ENCODE measurements around the gene RNU7-1.
A peak's percentile ranks its signal among the peaks of the same experiment; 100 is the strongest.

RNU7-1 gene

DNA sequence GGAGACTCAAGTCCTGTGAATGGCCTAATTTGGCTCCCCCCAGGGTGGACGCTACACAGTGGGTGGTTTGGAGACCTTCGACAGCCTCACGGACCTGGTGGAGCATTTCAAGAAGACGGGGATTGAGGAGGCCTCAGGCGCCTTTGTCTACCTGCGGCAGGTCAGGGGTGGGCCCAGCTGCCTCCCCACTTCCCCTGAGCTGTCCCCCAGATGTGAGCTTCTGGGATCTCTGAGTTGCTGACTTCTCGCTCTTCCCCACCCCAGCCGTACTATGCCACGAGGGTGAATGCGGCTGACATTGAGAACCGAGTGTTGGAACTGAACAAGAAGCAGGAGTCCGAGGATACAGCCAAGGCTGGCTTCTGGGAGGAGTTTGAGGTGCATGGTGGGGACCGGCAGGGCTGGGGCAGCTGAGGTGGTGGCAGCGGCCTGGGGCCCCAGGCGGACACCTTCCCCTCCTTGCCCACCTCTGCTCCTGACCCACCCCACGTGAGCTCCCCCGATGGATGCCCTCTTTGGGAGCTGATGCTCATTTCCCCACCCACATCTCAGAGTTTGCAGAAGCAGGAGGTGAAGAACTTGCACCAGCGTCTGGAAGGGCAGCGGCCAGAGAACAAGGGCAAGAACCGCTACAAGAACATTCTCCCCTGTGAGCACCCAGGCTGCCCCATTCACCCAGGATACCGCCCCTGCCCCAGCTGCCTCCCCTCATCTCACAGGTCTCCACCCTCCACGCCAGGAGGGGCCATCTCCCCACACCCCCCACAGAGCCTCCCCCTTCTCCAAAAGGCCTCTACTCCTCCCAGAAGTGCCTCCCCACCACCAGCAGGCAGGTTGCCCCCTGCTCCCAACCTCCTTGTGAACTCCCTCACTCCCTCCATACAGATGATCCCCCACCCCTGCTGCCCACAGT lies 11.7 kb downstream of the RNU7-1 start:
- no peak for TF ChIP-seq CTCF (IDR thresholded peaks at IDR 0.05; ENCODE audit: borderline replicate concordance, insufficient read depth, low read depth, low read length)
- peak overlapping the region; percentile 97 for H3K4me3 ChIP-seq (ENCODE audit: low read depth, low read length)

GRCh38 chr12:6956021-6956727 lies 12.6 kb downstream of the RNU7-1 start:
- H3K4me3 ChIP-seq (ENCODE audit: low read depth, low read length), result peak overlapping the region; percentile 10
- no peak for TF ChIP-seq CTCF (IDR thresholded peaks at IDR 0.05; ENCODE audit: borderline replicate concordance, insufficient read depth, low read depth, low read length)

DNA sequence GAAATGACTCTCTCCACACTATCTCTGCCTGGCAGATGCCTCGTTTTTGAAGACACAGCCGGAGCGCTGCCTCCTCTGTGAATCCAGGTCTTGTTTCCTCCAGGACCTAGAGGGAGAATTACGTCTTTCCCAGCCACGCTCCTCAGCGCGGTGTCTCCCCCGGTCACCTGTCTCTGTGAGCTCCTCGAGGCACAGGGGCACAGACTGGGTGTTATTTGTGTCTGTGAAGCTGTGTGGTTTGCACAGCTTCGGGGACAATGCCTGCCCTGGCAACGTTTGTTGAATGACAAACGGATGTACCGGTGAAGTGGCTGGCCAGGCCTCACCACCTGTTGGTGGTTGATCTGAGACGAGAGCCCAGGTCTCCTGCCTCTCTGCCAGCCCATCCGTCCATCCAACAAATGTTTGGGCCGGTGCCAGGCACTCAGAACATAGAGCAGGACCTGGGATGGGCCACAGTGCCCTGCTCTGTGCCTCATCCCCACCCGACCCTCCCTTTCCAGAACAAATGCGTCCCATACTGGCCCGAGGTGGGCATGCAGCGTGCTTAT lies 13.6 kb downstream of the RNU7-1 start:
- H3K4me3 ChIP-seq (ENCODE audit: low read depth, low read length), result no peak overlapping the region
- TF ChIP-seq CTCF (IDR thresholded peaks at IDR 0.05; ENCODE audit: borderline replicate concordance, insufficient read depth, low read depth, low read length), result no peak

DNA sequence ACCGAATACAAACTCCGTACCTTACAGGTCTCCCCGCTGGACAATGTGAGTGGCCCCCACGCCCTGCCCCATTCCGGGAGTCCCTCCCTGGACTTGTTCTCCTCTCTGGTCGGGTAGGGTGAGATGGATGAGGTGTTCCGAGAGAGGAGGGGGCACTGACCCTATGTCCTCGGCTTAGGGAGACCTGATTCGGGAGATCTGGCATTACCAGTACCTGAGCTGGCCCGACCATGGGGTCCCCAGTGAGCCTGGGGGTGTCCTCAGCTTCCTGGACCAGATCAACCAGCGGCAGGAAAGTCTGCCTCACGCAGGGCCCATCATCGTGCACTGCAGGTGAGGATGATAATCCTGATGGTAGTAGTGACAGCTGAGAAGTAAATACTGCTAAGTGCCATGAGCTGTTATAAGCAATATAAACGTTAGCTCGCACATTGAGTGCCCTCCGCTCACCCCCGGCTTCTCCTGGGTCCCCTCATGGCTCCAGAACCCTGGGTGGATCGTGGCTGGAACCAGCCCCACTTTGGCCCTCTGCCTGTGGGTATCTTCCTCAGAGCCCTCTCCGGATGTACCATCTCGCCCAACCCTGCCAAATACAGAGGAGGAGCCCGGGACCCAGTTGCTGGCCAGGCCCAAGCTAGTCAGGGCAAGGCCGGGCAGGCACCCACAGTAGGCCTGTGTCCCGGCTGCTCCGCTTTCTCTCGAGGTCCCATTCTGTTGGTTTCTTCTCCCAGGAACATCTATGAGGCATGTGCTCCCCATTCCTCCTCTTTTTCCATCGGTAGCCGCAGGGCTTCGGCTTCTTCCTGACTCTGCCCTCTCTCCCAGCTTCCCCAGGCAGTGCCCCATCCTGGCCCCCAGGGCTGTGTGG lies 14.4 kb downstream of the RNU7-1 start:
- H3K4me3 ChIP-seq (ENCODE audit: low read depth, low read length), result peak overlapping the region; percentile 50
- no peak for TF ChIP-seq CTCF (IDR thresholded peaks at IDR 0.05; ENCODE audit: borderline replicate concordance, insufficient read depth, low read depth, low read length)

DNA sequence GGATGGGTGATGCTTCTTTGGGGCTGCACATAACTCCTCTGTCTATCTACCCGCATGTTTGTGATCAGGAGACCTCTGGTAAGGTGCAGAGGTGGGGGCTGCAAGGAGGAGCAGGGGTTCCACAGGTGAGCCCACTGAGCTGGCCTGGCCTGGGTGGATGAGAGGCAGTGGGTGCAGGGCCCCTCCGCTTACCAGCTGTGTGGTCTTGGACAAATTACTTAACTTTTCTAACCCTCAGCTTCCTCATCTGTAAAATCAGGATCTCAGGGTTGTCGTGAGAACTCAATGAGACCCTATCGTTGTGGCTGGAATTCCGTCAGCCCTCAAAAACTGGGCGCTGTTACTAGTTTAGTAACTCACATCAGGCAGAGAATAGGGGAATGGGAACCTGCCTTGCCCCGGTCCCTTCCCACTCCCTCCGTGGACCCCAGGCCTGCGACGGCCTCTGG lies 15.0 kb downstream of the RNU7-1 start:
- H3K4me3 ChIP-seq (ENCODE audit: low read depth, low read length), result peak overlapping the region; percentile 50
- TF ChIP-seq CTCF (IDR thresholded peaks at IDR 0.05; ENCODE audit: borderline replicate concordance, insufficient read depth, low read depth, low read length), result no peak

- H3K4me3 ChIP-seq (ENCODE audit: low read depth, low read length), result peak overlapping the region; percentile 50
- no peak for TF ChIP-seq CTCF (IDR thresholded peaks at IDR 0.05; ENCODE audit: borderline replicate concordance, insufficient read depth, low read depth, low read length)
Measured at GRCh38 chr12:6959058-6959804, 15.6 kb downstream of the RNU7-1 start.

All from GM12875 (cell line).